HG03378 (cell line): Measurements from ENCODE around the gene HCFC1R1.

Experiments
- ATAC-seq: cut with Tn5 transposase; IDR thresholded peaks from one replicate; pipeline ENCODE4 v1.9.1; 2021; ENCODE audit warnings: mild to moderate bottlenecking, moderate library complexity; ENCODE audit not compliant: unreplicated experiment

HCFC1R1 gene

GRCh38 chr16:3020247-3020603, 3.5 kb downstream of the HCFC1R1 start, which contains the start of gene TNFRSF12A:
TNFRSF12A (plus strand) TSS chr16:3020368; CDS start chr16:3020398, 30 bp downstream.
- no peak for ATAC-seq

DNA sequence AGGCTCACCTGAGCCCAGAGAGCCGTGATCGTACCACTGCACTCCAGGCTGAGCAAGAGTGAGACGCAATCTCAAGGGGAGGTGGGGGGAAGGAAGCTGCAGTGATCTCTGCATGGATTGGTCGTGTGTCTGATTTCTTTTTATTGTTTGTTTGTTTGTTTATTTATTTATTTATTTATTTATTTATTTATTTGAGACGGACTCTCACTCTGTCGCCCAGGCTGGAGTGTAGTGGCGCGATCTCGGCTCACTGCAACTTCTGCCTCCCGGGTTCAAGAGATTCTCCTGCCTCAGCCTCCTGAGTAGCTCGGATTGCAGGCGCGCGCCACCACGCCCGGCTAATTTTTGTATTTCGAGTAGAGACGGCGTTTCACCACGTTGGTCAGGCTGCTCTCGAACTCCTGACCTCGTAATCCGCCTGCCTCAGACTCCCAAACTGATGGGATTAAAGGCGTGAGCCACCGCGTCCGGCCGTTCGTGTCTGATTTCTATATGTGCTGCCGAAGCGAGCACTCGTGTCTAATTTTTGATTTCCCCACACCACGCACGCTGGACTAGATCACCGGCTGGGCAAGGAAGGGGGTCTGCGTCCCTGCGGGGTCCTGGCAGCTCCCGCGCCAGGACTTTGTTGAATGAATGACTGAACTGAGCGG, 4.0 kb downstream of the HCFC1R1 start:
- no peak for ATAC-seq

DNA sequence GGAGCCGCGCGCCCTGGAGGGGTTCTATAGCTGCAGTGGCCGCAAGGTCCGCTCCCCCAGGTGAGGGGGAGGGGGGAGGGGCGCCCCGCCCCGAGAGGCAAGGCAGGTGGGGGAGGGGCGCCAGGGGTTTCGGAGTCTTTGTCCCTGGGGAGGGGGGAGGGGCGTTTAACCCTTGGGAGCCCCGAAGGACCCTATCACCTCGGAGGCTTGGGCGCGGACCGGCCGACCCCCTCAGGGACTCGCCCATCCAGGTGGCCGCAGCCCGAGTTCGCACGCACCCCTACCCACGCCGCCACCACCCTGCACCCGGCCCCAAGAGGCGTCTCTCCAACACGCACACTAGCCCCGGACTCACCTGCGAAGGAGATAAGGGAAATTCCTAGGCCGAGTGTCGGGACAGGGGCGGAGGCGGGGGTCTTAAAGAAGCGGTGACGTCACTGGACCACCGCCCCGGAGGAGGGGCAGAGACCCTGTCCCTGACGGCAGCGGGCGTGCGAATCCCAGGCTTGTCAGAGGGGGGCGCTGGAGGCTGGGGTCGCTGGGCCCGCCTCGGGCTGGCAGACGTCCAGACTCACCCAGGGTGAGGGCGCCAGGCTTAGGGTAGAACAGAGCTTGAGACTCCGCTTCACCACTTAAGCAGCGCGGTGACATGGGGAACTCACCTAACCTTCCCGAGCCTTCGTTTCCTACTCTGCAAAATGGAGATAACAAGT, 5.8 kb downstream of the HCFC1R1 start, which contains the start of gene CLDN6:
TSS of gene CLDN6 (minus strand) at position 390 of the 713 bp plus-strand sequence. CDS start 2,162 bp downstream, outside the sequence.
- no peak for ATAC-seq

GRCh38 chr16:3017344-3017743, 6.4 kb downstream of the HCFC1R1 start:
- no peak for ATAC-seq

DNA sequence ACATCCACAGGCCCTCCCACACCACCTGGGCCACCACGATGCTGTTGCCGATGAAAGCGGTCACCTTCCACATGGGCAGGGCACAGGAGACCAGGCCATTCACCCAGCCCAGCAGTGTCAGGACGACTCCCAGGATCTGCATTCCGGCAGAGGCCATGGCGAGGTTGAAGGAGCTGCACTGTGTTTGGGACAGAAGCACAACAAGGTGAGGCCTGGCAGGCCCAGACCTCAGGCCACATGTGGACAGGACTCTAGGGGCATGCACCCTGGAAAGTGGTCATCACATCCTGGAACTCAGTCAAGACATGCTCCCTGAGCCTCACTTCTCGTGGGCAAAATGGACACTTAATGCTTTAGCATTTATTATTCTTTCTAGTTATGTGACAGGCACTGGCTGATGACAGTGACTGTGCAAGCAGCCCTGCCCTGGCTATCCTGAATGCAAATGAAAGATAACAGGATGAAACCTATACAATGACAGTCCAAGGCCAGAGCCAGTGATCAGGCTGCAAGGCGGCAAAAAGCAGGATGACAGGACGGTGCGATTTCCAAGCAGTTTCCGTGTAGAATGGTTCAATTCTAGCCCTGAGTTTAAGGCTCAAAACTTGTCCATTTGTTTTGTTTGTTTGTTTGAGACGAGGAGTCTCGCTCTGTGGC, 7.7 kb downstream of the HCFC1R1 start:
- no peak for ATAC-seq

- ATAC-seq: no peak
These were observed 8.8 kb downstream of the HCFC1R1 start for GRCh38 chr16:3014971-3015370.

DNA sequence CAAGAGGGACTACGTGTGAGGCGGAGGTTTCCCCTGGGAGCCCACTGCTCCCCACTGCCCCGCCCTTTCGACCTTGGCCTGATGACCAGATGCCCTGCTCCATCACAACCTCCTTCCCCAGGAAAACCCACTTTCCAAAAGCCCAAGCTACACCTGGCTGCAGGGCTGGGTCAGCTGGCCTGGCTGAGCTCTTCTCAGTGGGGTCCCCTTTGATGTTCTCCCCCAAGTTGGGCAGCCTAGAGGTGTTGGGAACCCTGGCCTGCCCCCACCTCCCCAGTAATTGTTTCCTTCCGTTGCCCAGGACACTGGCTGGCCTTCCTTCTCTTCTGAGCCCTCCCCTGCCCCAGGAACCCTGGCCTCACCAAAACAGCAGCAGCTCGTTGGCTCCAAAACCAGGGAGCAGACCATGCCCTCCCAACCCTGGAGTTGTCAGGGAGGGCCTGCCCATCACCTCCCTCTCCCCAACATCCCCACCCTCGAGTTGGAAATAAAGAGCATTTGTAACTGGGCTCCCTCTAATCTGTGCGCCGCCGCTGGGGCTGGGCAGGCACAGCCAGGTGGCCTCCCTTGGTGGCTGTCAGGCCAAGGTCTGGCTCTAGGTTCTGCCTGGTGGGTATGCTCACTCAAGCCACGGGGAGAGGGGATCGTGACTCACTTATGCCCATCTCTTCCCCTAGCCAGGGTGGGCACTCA, 9.6 kb downstream of the HCFC1R1 start:
- ATAC-seq: no peak

DNA sequence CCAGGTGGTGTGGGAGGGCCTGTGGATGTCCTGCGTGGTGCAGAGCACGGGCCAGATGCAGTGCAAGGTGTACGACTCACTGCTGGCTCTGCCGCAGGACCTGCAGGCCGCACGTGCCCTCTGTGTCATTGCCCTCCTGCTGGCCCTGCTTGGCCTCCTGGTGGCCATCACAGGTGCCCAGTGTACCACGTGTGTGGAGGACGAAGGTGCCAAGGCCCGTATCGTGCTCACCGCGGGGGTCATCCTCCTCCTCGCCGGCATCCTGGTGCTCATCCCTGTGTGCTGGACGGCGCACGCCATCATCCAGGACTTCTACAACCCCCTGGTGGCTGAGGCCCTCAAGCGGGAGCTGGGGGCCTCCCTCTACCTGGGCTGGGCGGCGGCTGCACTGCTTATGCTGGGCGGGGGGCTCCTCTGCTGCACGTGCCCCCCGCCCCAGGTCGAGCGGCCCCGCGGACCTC, 10.2 kb downstream of the HCFC1R1 start:
- ATAC-seq: no peak

GRCh38 chr16:3012828-3013420, 10.8 kb downstream of the HCFC1R1 start, which contains the start of gene CLDN9:
CLDN9 (plus strand) TSS chr16:3012923; CDS start chr16:3013363, 440 bp downstream.
- ATAC-seq: no peak

GRCh38 chr16:3012246-3012645, 11.5 kb downstream of the HCFC1R1 start:
- no peak for ATAC-seq

- ATAC-seq: no peak
These were observed 13.2 kb downstream of the HCFC1R1 start for GRCh38 chr16:3010510-3010909.

DNA sequence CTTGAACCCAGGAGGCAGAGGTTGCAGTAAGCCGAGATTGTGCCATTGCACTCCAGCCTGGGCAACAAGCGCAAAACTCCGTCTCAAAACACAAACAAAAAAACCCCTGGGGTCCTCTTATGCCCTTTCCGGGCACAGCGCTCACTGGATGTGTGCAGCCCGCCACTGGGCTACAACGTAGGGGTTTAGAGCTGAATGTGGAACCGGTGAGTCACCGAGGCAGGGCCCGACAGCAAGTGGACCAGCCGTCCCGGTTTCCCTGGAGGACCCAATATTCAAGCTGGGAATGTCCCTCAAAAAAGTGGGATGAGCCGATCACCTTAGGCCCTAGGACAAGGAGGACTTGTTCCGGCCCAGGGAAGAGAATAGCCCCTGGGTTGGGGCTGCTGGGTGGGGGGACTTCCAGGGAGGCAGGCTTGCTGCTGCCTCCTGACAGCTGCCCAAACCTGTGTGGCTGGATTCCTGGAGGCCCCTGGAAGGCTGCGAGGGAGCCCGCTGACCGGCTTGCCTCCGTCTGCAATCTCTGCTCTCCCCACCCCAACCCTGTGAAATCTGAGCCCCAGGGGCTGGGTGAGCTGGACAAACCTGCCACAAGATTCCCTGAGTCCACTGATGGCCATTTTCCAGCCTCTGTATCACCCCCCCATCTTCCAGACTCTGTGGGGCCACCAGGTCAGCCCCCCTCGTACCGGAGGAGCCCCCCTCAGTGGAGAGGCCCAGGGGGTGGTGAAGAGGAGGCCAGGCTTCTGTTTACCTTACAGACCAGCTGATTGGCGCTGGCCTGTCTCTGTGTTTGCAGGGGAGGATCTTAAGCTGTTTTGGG, 14.0 kb downstream of the HCFC1R1 start:
- ATAC-seq: no peak

DNA sequence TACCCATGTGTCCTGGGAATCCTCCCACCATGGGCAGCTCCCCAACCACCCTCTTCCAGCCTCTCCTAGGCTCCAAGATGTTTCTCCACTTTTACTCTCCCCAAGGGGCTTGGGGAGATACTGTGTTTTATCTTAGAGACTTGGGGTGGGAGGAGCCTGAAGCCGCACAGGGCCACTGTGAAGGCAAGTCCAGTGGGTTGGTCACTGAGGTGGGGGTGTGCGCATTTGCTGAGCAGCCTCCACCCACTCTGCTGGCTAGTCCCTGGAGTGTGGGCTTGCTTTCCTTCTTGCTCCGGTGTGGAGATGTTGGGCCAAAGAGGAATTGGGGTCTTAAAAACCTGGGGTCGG, 15.1 kb downstream of the HCFC1R1 start:
- no peak for ATAC-seq

DNA sequence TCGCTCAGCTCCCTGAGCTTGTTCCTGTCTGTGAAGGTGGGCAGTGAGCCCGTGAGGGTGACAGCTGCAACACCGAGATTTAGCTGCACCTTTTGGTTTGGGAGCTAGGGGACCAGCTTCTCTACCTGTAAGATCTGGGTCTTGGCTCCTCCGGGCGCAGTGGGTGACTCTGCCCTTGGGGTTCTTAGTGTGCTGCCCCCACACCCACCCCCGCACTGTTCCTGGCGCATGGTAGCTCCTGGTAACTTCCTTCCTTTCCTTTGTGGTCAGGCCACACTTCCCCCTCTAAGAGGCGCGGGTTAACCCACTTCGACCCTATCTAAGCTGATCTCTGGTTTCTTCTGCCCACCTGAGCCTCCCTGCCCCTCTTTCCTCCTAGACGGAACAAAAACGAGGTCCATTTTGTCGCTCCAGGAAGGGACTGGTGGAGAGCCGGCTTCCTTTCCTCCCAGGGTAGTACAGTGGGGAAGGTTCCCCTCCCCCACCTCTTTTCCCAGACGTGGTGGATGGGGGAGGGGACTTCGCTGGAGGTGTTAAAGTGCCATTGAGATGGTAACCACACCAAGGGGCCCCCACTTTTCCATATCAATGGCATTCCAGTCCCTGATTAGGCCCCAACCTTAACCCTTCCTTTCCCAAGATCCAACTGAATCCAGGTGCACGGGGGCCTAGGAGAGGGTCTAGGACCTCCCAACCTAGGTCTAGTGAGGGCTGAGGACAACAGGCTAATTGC, 15.6 kb downstream of the HCFC1R1 start:
- ATAC-seq: no peak

- ATAC-seq: no peak
These were observed 16.4 kb downstream of the HCFC1R1 start for GRCh38 chr16:3007059-3007956.

DNA sequence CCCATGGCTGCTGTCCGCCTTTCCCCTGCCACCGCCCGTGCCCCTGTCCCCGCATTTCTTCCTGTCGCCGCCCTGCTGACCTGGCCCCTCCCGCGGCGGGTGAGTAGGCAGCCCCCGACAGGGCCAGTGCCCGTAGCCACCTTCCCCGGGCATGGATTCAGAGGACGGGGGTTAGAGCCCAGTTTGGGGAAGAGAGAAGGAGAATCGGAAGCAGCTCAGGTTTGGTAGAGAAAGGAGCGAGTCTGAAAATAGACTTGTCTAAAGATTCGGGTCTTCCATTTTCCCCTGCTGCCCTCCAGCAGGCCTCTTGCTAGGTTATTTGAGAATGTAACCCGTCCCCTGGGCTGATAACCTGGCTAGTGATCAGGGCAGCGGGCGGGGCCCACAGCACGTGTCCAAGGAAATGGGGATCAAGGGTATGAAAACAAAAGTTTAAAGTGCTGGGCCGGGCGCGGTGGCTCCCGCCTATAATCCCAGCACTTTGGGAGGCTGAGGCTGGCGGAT, 18.9 kb downstream of the HCFC1R1 start:
- no peak for ATAC-seq

DNA sequence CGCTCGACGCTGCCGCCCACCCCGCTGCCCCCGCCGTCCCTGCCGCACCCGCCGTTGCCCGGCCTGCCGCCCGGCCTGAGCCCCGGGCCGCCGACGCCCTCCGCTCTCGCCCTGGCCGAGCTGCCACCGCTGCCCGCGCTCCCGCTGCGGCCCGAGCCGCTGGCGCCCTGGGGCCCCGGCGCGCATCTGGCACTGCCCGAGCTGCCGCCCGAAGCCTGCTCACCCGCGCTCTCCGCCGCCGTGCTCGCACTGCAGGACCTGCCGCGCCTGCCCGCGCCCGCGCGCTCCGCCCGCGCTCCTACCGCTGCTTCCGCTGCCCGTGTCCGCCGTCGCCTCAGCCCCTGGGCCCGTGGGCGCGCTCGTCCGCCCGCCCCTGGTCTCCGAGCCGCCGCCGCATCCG, 19.4 kb downstream of the HCFC1R1 start:
- ATAC-seq: no peak
